A549 (cell line): ENCODE data around the gene MARK3. TPM values are rescaled to one million over a fixed set of nuclear protein-coding genes. Genes with fewer than 3 reads are reported as not detected.

Experiments used
- ATAC-seq, 2 experiments: fragments of 200-7000 bp in 1 of 2; fragments of >200 bp in 1 of 2; cut with Nextera tagmentation in 1 of 2; cut with Tn5 transposase in 1 of 2; 3 replicates each; pipeline versions ENCODE4 v1.8.0 to v1.9.1; 2018 to 2020; ENCODE audit warnings: mild to moderate bottlenecking in 1 of 2, moderate library complexity in 1 of 2
- CTCF ChIA-PET: fragments of 300-600 bp; sonication (Branson Sonifier 250); formaldehyde crosslinking; extraction: SDS; loops from one replicate; lab custom pipeline; 2021; ENCODE audit warnings: antibody characterized with exemption, inconsistent platforms; lab: Yijun Ruan, JAX
- POLR2A ChIA-PET: fragments of 350-600 bp; formaldehyde crosslinking; extraction: SDS; loops from one replicate; lab custom pipeline; 2021; ENCODE audit warnings: antibody characterized with exemption, inconsistent platforms; lab: Yijun Ruan, JAX
- DNase-seq, 2 experiments: peaks; one replicate each; pipeline versions ENCODE4 v3.0.0 to v3.0.0-alpha.2; 2011 to 2016; ENCODE audit warnings: low read depth in 1 of 2, low spot score in 1 of 2
- FAIRE-seq: peaks from 2 replicates; lab custom pipeline; 2011; peaks lifted over from hg19 to GRCh38; lab: Jason Lieb, UNC
- H3K27ac ChIP-seq, 2 experiments: fragments of >200 bp; sonication (Bioruptor Twin); formaldehyde crosslinking; 3 replicates each; pipeline ENCODE4 v1.5.1; 2016 to 2017
- H3K4me1 ChIP-seq: fragments of >200 bp; sonication (Bioruptor Twin); formaldehyde crosslinking; 3 replicates; pipeline ENCODE4 v1.6.1; 2016
- H3K4me2 ChIP-seq: fragments of >200 bp; sonication (Bioruptor Twin); formaldehyde crosslinking; 3 replicates; pipeline ENCODE4 v1.6.1; 2016
- H3K4me3 ChIP-seq: fragments of >200 bp; sonication (Bioruptor Twin); formaldehyde crosslinking; 3 replicates; pipeline ENCODE4 v1.5.1; 2016
- H3K9me3 ChIP-seq: fragments of >200 bp; sonication (Bioruptor Twin); formaldehyde crosslinking; 3 replicates; pipeline ENCODE4 v1.6.1; 2016
- CBX8 ChIP-seq: fragments of 200-600 bp; sonication (generic); IDR thresholded peaks from 2 replicates; pipeline ENCODE4 v1.6.1; 2016
- CHD4 ChIP-seq: fragments of 200-600 bp; sonication (generic); IDR thresholded peaks from 2 replicates; pipeline ENCODE4 v1.6.1; 2016; ENCODE audit warnings: antibody characterized with exemption, mild to moderate bottlenecking, borderline replicate concordance
- EHF ChIP-seq: fragments of 250-450 bp; sonication (Bioruptor Pico); IDR thresholded peaks from 2 replicates; pipeline ENCODE4 v1.5.0; 2020; ENCODE audit warnings: mild to moderate bottlenecking
- FOSL2 ChIP-seq, 2 experiments: fragments of 450-650 bp in 1 of 2; fragments of >200 bp in 1 of 2; sonication (Bioruptor Twin) in 1 of 2; formaldehyde crosslinking; IDR thresholded peaks; 2 replicates each; pipeline versions ENCODE4 v1.5.0 to v1.6.1; 2016 to 2020; ENCODE audit warnings: mild to moderate bottlenecking in 1 of 2, moderate library complexity in 1 of 2
- FOXS1 ChIP-seq: fragments of 250-450 bp; sonication (Bioruptor Pico); IDR thresholded peaks from 2 replicates; pipeline ENCODE4 v1.5.0; 2020; ENCODE audit warnings: mild to moderate bottlenecking, moderate library complexity
- GATA3 ChIP-seq: IDR thresholded peaks from 2 replicates; pipeline ENCODE4 v1.6.1; 2012; ENCODE audit warnings: borderline replicate concordance
- HDAC2 ChIP-seq: fragments of 200-600 bp; sonication (generic); IDR thresholded peaks from 2 replicates; pipeline ENCODE4 v1.6.1; 2016
- HEYL ChIP-seq: fragments of 250-450 bp; sonication (Bioruptor Pico); IDR thresholded peaks from 2 replicates; pipeline ENCODE4 v1.8.0; 2021; ENCODE audit warnings: mild to moderate bottlenecking, moderate library complexity
- HOXA7 ChIP-seq: fragments of 250-450 bp; sonication (Bioruptor Pico); IDR thresholded peaks from 2 replicates; pipeline ENCODE4 v1.5.0; 2020; ENCODE audit warnings: mild to moderate bottlenecking, moderate library complexity
- JUN ChIP-seq, 2 experiments: fragments of >200 bp; sonication (Bioruptor Twin); formaldehyde crosslinking; IDR thresholded peaks; 2 replicates in 1 of 2; 3 replicates in 1 of 2; pipeline ENCODE4 v1.6.1; 2016 to 2017
- JUNB ChIP-seq: fragments of >200 bp; sonication (Bioruptor Twin); formaldehyde crosslinking; IDR thresholded peaks from 2 replicates; pipeline ENCODE4 v1.6.1; 2016
- KDM5A ChIP-seq: fragments of 200-600 bp; sonication (generic); IDR thresholded peaks from 2 replicates; pipeline ENCODE4 v1.6.1; 2016; ENCODE audit warnings: antibody characterized with exemption, mild to moderate bottlenecking
- MAZ ChIP-seq: fragments of 150-350 bp; IDR thresholded peaks from 2 replicates; pipeline ENCODE4 v1.6.1; 2014; ENCODE audit warnings: antibody characterized with exemption, low read depth, low read length, borderline replicate concordance
- PHF8 ChIP-seq: fragments of 200-600 bp; sonication (generic); IDR thresholded peaks from 2 replicates; pipeline ENCODE4 v1.6.1; 2016; ENCODE audit warnings: low read depth, mild to moderate bottlenecking, antibody characterized with exemption, moderate library complexity, borderline replicate concordance
- POLR2A ChIP-seq: IDR thresholded peaks from 2 replicates; pipeline ENCODE4 v1.6.1; 2012; ENCODE audit warnings: mild to moderate bottlenecking, low read length
- RAD21 ChIP-seq, 2 experiments: fragments of >200 bp in 1 of 2; sonication (Bioruptor Twin) in 1 of 2; formaldehyde crosslinking in 1 of 2; IDR thresholded peaks in 1 of 2; conservative IDR thresholded peaks in 1 of 2; 2 replicates in 1 of 2; 3 replicates in 1 of 2; pipeline ENCODE4 v1.6.1; 2012 to 2018; ENCODE audit warnings: inconsistent platforms in 1 of 2
- RNF2 ChIP-seq: fragments of 200-600 bp; sonication (generic); IDR thresholded peaks from 2 replicates; pipeline ENCODE4 v1.6.1; 2016; ENCODE audit warnings: low read depth, mild to moderate bottlenecking, antibody characterized with exemption, moderate library complexity, borderline replicate concordance
- SREBF2 ChIP-seq: fragments of 450-650 bp; IDR thresholded peaks from 2 replicates; pipeline ENCODE4 v1.6.1; 2014; ENCODE audit warnings: mild to moderate bottlenecking, moderate library complexity
- ZFP36 ChIP-seq: fragments of 450-650 bp; IDR thresholded peaks from 2 replicates; pipeline ENCODE4 v1.6.1; 2014; ENCODE audit warnings: borderline replicate concordance; ENCODE audit not compliant: partially characterized antibody
- WGBS: methylation state at CpG from one replicate; pipeline ENCODE4 v1.1.6; 2017; ENCODE audit errors: missing lambda C conversion rate; 5-methylcytosine and 5-hydroxymethylcytosine counted together
- polyA plus RNA-seq, 4 experiments: library from polyadenylated mRNA; depleted of rRNA in 3 of 4; stranded (reverse); fragments of >200 nt; fragmentation: RNase III in 1 of 4; extraction: RNeasy Plus Mini Kit Qiagen cat#74134 plus additional on column Dnase treatment in 1 of 4; gene quantifications; 2 replicates in 3 of 4; 3 replicates in 1 of 4; pipeline ENCODE4 v1.2.3, GENCODE V29; 2011 to 2017
- TF ChIP-seq, protein P1 (sequence below): IDR thresholded peaks from 2 replicates; pipeline ENCODE4 v1.6.1; 2012
- TF ChIP-seq, protein P2 (sequence below): fragments of 250-450 bp; sonication (Bioruptor Pico); IDR thresholded peaks from 2 replicates; pipeline ENCODE4 v1.5.0; 2021; ENCODE audit warnings: mild to moderate bottlenecking, moderate library complexity, borderline replicate concordance
- TF ChIP-seq, protein P3 (sequence below): fragments of >200 bp; sonication (Bioruptor Twin); formaldehyde crosslinking; IDR thresholded peaks from 3 replicates; pipeline ENCODE4 v1.6.1; 2016

The MARK3 gene
- polyA plus RNA-seq, 2 of the 4 experiments (the other 2 are of a cell fraction), result 59.7 to 97.6 TPM

DNA sequence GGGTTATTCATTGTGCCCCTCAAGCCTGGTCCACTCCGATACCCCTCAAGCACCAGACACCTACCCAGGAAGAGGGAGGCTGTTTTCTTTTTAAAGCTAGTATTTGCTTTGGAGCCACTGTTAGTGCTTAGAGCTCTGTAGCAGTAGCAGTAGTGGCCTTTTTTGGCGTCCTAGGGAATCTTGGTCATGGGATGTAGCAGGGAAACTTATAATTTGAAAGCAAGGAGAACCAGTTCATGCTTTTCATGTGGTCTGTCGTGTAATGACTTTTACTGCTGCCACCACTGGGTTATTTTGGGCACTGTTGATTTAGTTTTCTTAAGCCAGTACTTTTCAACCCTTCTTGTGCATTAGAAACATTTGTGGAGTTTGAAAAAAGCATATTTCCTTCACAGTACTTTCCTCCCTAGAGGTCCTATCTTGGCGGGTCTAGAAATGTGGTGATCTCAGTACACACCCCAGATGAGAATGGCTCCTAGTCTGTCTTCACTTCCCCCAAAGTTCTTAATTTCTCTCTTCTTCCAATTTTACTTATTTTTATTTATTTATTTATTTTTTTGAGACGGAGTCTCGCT, 49.7 kb downstream of the MARK3 start:
- DNase-seq, result no peak
- Histone ChIP-seq H3K9me3 (no peaks in the 10 kb centered on the region), H3K4me2 (no peak overlapping the region), H3K4me3 (no peak overlapping the region), H3K4me1 (no peaks in the 10 kb centered on the region), H3K27ac (no peak overlapping the region)
- ATAC-seq, result no peak
- FAIRE-seq, result no peak
- WGBS, result 90% methylated on average over 6 of the region's 6 CpGs
- TF ChIP-seq FOXS1 (CRISPR knock-in tag) (no peak), MAZ (no peak), PHF8 (no peak), ZFP36 (no peak), HOXA7 (no peak), HDAC2 (no peak), RAD21 (conservative IDR thresholded peaks at IDR 0.05 in 1 of 2, IDR thresholded peaks at IDR 0.05 in 1 of 2) (no peak), FOSL2 (IDR thresholded peaks at IDR 0.05) (no peak), FOSL2 (CRISPR knock-in tag; IDR thresholded peaks at IDR 0.05) (no peak), JUN (IDR thresholded peaks at IDR 0.05) (no peak)
- CTCF ChIA-PET, result interaction anchor here (1.0 to 2.3 kb wide), 5 partner anchors 11 to 84 kb away, joined by 3 to 7 read pairs (median 3); no protein-coding TSS in a partner anchor
- POLR2A ChIA-PET, result no interaction called here

DNA sequence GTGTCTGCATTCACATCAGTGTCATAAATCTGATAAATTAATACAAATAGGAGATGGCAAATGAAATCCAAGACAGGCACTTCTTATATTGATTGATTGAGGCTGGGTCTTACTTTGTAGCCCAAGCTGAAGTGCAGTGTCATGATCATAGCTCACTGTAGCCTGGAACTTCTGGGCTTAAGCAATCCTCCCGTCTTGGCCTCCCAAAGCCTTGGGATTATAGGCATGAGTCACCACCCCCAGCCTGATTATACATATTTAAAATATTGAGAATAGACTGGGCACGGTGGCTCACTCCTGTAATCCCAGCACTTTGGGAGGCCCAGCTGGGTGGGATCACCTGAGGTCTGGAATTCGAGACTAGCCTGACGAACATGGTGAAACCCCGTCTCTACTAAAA, 51.3 kb downstream of the MARK3 start:
- 80% methylated on average over 5 of the region's 5 CpGs for WGBS
- ChIA-PET CTCF (no interaction called here), POLR2A (no interaction called here)
- FAIRE-seq (no peak), ATAC-seq (no peak), DNase-seq (peak in 1 of 2 experiments; percentile 22)
- TF ChIP-seq FOSL2 (IDR thresholded peaks at IDR 0.05), result no peak
- peak; percentile 38; the same call in 1 of the 2 replicates for TF ChIP-seq FOSL2 (CRISPR knock-in tag; IDR thresholded peaks at IDR 0.05)
- TF ChIP-seq JUNB, result no peak
- no peaks in the 10 kb centered on the region for H3K9me3 ChIP-seq
- H3K4me1 ChIP-seq, result no peaks in the 10 kb centered on the region
- H3K4me2 ChIP-seq, result no peak overlapping the region
- no peak overlapping the region for H3K4me3 ChIP-seq
- no peak overlapping the region for H3K27ac ChIP-seq

DNA sequence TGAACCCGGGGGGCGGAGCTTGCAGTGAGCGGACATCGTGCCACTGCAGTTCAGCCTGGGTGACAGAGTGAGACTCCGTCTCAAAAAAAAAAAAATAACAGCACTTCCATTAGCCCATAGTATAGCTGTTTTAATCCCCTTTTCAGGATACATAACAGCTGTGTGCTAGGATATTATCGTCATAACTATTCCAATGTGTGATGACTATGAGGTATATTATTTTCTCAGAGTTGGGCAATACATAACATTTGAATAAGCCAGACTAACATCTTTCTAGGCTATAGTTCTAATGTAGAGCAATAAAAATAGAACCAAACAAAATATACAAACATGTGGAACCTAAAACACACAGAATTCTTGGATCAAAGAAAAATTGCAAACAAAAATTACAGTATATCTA, 57.1 kb downstream of the MARK3 start:
- 96% methylated on average over 6 of the region's 6 CpGs for WGBS
- POLR2A ChIA-PET, result no interaction called here
- H3K27ac ChIP-seq, result no peak overlapping the region

DNA sequence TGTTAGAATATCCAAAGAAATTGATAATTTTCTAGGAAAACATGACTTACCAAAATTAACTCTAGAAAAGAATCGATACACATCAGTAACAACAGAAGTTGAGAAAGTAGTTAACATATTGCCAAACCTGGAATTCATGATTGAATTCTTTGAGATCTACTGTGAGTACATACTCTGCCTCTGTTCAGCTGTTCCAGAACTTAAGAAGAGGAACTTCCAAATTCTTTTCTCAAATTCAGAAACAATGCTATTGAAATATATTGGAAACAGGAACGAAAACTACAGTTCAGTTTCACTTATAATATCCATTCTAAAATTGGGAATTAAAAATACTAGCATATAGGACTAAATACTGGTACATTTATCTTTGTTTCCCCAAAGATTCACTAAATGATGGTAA, 57.9 kb downstream of the MARK3 start:
- H3K4me3 ChIP-seq, result no peak overlapping the region
- WGBS, result 94% methylated on average over 2 of the region's 2 CpGs
- DNase-seq, result no peak
- CTCF ChIA-PET, result interaction anchor here (0.6 to 1.3 kb wide), 2 partner anchors 32 to 57 kb away, joined by 3 to 4 read pairs; no protein-coding TSS in a partner anchor
- FAIRE-seq, result no peak
- no peak overlapping the region for H3K4me2 ChIP-seq
- peaks cover 10% of the 10 kb centered on the region; the same call in 2 of the 3 replicates for H3K4me1 ChIP-seq
- POLR2A ChIA-PET, result no interaction called here
- H3K27ac ChIP-seq, result no peak overlapping the region
- no peak for ATAC-seq
- no peaks in the 10 kb centered on the region for H3K9me3 ChIP-seq
- TF ChIP-seq, protein P1, sequence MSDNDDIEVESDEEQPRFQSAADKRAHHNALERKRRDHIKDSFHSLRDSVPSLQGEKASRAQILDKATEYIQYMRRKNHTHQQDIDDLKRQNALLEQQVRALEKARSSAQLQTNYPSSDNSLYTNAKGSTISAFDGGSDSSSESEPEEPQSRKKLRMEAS, result no peak
- TF ChIP-seq KDM5A (no peak), POLR2A (no peak), SREBF2 (no peak), GATA3 (no peak), CHD4 (no peak), RAD21 (conservative IDR thresholded peaks at IDR 0.05 in 1 of 2, IDR thresholded peaks at IDR 0.05 in 1 of 2) (no peak), RNF2 (no peak), CBX8 (no peak)
- TF ChIP-seq, protein P2, sequence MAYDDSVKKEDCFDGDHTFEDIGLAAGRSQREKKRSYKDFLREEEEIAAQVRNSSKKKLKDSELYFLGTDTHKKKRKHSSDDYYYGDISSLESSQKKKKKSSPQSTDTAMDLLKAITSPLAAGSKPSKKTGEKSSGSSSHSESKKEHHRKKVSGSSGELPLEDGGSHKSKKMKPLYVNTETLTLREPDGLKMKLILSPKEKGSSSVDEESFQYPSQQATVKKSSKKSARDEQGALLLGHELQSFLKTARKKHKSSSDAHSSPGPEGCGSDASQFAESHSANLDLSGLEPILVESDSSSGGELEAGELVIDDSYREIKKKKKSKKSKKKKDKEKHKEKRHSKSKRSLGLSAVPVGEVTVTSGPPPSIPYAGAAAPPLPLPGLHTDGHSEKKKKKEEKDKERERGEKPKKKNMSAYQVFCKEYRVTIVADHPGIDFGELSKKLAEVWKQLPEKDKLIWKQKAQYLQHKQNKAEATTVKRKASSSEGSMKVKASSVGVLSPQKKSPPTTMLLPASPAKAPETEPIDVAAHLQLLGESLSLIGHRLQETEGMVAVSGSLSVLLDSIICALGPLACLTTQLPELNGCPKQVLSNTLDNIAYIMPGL, result no peak

More for the DNA sequence above, 57.1 kb downstream of the MARK3 start:
- ATAC-seq (no peak), FAIRE-seq (no peak), DNase-seq (no peak)
- Histone ChIP-seq H3K4me3 (no peak overlapping the region), H3K9me3 (no peaks in the 10 kb centered on the region), H3K4me1 (peaks cover 8% of the 10 kb centered on the region; the same call in 1 of the 3 replicates), H3K4me2 (no peak overlapping the region)
- TF ChIP-seq HEYL (no peak), ZFP36 (no peak), EHF (no peak), KDM5A (no peak)
- TF ChIP-seq, protein P2, result no peak
- TF ChIP-seq, protein P3, sequence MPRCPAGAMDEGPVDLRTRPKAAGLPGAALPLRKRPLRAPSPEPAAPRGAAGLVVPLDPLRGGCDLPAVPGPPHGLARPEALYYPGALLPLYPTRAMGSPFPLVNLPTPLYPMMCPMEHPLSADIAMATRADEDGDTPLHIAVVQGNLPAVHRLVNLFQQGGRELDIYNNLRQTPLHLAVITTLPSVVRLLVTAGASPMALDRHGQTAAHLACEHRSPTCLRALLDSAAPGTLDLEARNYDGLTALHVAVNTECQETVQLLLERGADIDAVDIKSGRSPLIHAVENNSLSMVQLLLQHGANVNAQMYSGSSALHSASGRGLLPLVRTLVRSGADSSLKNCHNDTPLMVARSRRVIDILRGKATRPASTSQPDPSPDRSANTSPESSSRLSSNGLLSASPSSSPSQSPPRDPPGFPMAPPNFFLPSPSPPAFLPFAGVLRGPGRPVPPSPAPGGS, result no peak
- CTCF ChIA-PET, result interaction anchor here (1.3 kb wide), 1 partner anchor 58 kb away, joined by 3 read pairs; no protein-coding TSS in a partner anchor
